HG03095 (cell line): Measurements from ENCODE around the gene CLCA1.

Source experiments
- ATAC-seq: cut with Tn5 transposase; IDR thresholded peaks from one replicate; pipeline ENCODE4 v1.9.1; 2021; ENCODE audit warnings: moderate library complexity; ENCODE audit not compliant: unreplicated experiment

CLCA1 gene

DNA sequence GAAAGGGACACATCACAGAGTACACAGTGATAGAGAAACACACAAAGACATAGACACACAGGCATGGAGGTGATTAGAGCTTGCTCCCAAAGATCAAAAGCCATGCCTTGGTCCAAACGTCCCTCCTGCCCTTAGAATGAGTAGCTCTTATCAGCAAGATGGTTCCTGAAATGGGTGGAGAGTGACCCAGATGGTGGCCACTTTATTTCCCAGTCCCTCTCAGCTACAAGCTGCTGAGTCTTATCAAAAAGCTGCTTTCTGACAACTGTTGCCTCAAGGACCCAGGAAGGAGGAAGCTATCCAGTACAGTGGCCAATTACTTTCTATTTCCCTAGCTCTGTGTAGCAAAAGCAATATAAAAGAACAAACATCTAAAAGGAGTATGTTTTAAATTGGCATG, 7.7 kb upstream of the CLCA1 start:
- ATAC-seq: no peak

DNA sequence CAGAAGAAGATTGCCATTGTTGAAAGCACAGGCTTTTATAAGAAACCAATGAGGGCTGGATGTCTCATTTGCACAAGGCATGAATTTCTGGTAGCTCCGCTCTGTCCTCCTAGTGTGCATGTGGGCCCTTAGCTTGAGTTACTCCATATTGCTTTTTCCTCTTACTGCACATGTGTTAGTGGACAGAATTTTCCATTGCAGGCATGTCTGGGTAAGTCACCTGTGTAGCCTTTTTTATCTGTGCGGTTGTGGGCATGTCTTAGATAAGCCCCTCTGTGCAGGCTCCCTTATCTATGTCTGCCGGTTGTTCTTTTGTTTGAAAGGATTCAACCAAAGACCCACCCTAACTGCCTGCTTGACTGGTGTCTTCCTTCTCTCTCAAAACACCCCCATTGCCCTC, 7.2 kb upstream of the CLCA1 start:
- ATAC-seq: no peak

DNA sequence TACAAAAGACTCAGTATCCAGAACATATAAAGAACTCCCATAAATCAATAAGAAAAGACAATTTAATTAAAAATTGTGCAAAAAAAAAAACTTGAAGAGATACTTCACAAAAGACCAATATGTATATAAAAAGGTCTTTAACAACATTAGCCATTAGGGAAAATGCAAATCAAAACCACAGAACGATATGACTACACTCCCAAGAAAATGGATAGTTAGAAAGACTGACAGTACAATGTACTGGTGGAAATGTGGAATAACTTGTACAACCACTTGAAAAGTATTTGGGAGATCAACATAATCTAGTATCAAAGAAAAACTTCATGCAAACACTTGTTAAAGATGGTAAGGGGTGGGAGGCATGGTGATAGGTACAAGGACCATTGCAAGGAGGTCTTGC, 3.9 kb upstream of the CLCA1 start:
- ATAC-seq: no peak

DNA sequence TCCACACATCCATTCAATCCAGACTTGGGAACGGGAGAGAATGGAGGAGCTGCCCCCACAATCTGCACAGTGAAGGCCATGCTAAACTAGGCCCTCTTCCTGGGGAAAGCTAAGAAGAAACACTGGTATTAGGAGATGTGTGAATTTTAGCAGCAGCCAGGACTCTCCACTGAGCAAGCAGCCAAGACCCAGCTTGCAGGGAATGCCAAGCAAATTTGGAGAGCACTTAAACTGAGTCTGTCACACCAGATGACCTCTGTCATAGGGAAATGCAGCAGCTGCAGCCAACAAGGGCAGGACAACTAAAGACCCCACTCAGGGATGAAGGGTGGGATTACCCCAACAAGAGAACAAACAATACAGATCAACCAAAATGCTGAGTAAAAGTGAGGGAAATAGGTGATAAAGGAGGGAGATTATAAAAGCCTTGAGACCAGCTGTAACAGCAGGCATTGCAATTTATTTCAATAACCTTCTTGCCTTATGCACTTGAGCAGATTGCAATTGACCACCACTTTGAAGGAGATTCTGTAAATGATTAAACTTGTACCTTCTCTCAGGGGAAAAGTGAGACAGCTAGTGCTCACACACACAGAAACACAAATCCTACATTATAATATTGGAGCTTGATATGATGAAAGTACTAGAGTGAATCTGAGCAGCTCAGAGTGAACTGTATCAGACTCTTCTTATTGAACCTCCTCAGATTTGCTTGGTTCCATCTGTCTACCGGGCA, 2.5 kb upstream of the CLCA1 start:
- no peak for ATAC-seq

DNA sequence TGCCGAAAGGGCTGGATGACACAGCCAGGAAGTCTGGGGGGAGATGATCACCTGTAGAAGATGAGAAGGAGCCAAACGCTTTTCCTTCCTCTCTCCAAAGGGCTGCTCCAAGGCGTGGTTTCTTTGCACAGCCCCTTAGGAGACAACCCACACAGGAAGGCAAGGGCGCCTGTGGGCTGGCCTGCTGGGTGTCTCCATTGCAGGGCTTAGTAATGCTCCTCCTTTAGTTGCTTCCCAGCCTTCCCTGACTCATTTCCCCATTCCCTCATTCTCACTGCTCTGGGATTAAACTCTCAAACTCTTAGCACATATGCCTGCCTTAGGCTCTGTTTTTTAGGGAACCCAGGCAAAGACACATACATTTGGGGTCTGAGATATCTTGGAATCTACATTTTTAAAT, 1.7 kb upstream of the CLCA1 start:
- ATAC-seq: no peak

DNA sequence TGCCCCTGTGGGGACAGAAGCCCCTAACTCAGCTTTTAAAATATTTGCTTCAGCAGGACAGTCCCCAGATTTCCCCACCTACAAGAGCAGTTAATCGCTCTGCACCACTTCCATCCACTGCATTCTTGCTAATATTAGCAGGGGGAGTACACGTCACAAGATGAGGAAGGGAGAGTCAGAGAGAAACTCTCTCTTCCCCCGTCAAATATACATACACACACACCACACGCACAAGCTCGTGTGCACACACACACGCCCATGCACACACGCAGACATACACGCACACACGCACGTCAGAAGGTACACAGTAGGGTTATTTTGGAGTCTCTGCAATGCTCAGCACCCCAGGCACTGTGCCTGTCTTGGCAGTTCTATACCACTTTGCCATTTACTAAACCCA, 2.1 kb downstream of the CLCA1 start:
- peak; percentile 72 for ATAC-seq

DNA sequence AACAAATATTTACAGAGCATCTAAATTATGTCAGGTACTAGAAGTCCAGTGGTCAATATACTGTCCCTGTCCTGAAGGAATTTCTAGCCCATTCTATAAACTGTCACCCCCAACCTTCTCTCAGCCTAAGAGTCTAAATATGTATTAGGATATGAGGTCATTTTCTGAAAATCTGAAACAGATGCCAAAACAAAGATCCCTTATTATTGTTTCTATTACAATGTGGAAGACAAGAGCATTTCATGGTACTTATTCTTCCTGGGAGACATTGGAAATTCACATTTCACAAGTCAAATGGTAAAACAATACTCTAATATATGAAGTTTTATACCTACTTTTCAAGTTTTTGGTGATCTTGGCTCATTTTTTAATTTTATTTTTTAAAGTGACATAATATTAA, 2.6 kb downstream of the CLCA1 start:
- peak; percentile 16 for ATAC-seq

DNA sequence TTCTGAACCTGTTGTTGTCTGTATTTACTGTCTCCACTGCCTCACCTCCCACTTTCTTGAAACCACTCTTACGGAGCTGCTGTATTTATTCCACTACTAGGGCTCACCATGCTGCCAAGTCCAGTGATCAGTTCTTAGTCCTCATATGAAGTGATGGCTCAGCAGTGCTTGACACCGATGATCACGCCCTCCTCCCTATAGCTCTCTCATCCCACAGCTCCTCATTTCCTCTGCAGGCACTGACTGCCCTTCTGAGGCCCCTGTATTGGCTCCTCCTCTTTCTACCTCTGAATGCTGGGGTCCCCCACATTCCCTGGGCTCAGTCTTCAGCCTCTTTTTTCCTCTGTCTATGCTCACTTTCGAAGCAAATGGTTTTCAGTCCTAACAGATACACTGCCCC, 3.4 kb downstream of the CLCA1 start:
- ATAC-seq: no peak

DNA sequence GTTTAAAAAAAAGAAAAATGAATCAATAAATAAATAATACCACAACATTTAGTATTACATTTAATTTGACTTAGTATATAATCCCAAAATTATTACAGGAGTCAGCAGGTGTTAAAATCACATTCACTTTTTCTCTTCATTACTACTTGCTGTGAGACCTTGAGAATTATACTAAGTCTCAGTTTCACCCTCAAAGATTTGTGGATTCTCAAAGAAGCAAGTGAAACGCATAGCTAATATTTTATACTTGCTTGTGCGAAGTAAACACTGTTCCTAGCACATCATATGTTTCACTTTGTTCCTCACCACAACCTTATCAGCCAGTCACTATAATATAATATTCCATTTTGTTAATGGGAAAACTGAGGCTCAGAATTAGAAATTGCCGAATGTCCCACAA, 4.0 kb downstream of the CLCA1 start:
- no peak for ATAC-seq

DNA sequence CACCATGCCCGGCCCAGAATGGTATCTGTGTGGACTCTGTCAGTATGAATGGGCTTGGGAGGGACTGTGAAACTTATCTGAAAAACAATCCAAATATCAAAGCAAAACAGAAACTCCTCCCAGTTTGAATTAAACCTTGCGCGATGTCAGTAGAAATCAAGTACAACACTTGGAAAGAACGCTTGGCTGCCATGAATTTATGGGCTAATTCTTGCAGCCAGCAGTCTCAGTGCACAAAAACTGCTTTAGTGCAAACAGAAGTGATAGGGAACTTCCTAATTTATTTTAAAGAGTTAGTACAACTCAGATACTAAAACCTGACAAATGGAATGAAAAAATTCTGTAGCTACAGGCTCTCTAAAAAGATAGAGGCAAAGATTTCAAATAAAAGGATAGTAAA, 8.5 kb downstream of the CLCA1 start:
- ATAC-seq: no peak

DNA sequence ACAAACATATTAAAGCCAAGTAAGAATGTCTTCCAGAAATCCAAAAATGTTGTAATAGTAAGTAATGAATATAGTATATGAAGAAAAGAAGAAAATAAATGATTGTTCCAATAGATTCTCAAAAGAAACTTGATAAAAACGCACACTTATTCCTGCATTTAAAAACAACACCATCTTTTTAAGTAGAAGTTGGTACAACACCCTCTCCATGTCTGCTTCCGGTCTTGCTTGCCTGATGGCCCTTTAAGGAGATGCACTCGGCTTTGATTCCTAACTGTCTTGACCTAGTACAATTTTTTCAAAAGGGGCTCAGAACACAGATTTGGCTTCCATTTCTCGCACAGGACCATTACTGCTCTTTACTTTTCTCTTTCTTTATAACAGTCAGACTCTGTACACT, 9.0 kb downstream of the CLCA1 start:
- ATAC-seq: no peak

DNA sequence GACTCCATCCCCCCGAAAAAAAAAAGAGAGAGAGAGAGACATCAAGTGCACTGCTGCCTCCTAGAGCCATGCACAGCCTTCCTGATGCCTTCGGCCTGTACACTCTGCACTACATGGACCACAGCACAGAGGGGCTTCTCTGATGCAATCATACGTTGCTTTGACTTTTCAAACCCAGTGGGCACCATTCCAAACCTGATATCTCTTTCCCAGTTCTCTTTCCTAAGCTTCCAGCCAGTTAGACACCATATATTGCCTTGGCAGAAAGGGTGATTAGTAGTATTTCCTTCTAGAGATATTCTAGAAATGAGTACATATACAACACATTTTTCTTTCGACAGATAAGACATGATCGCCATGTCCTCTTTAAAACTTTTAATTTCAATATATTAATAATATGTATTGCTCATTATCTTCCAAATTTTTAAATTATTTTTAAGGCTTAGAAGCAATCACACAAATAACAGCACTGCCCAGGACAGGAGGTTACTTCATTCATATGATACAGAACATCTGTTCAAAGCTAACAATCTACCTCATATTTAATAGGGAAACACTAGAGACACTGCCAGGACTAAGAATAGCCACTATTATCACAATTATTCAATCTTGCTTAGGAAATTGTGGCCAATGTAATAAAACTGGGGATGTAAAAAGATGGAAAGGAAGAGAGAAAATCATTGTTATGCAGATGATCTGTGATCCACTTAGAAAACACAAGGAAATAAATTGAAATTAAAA, 9.9 kb downstream of the CLCA1 start:
- no peak for ATAC-seq

DNA sequence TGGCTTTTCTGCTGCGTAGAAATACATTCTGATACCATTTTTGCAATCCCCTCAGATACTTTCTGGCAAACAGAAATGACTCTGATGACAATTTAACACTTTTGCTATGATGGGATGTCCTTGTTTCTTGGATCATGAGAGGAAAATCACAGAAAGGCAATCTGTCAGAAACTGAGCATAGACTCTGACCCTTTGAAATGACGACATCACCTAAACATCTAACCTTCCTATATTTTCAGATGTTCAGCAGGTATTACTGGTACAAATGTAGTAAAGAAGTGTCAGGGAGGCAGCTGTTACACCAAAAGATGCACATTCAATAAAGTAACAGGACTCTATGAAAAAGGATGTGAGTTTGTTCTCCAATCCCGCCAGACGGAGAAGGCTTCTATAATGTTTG, 13.2 kb downstream of the CLCA1 start:
- no peak for ATAC-seq

DNA sequence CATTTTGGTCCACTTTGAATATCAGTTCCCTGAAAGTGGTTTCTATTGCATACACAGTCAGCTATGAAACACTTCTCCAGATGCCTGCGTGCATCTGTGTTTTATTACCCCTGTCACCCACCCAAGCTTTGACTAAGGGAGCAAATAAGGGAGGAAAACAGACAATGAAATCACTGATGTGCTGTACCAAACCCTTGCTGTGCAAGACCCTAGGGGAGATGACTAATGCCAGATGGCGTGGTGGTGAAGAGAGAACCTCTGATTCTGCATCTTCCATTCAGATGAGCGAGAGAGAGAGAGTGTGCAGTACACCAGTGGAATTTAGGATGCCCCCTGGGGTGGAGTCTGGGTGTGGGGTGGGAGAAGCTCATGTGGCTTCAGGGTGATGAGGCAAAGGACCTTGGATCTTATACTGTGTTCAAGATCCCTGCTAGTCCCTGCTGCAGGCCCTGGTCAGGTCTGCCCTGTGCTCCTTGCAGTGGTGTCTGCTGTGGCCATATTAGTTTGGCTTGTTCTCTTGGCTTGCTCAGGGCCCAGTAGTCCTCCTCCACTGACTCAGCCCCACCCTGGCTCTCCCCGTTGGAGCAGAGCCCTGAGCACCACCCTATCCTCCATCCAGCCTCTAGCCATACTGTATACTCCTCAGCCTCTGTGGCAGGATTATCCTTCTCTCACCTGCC, 18.5 kb downstream of the CLCA1 start:
- no peak for ATAC-seq

DNA sequence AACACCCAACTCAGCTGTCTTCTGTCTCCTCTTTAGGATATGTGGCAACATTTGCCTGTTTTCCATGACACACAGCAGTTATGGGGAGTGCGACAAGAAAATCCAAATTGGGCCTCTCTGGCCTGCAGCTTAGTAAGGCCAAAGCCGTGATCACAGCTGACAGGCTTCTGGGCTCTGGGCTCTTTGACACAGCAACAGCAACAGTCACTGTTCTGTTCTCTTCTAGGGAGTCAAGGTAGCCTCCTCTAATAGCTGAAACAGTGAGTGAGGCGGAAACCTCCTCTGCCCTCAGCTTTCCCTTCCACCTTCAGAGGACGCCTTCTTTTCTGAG, 19.0 kb downstream of the CLCA1 start:
- ATAC-seq: no peak

DNA sequence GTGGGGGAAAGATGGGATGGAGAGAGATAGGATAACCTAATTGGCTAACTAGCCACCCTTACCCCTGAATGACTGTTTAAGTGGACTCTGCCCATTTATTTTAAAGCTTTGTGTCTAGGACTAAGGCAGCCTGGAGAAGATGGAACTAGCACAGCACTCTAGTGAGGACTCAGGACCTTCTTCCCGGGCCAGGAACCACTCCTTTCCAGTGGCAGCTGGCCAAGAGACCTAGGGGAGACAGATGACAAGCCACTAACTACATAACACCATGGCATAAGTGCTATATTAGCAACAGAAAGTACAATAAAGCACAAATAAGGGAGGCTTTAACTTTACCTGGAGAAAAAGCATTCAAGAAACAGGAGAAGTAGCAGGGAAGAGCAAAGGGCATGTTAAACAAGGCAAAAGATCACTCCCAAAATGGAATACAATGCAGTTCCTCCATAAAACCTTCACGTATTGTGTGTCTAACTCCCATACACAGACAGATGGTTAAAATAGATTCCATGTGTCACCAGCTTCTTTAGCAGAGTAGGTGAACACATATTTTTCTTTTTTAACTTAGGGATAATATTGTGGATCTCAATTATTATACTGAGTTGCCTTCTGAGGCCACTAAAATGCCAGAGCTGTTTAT, 20.6 kb downstream of the CLCA1 start:
- ATAC-seq: no peak

DNA sequence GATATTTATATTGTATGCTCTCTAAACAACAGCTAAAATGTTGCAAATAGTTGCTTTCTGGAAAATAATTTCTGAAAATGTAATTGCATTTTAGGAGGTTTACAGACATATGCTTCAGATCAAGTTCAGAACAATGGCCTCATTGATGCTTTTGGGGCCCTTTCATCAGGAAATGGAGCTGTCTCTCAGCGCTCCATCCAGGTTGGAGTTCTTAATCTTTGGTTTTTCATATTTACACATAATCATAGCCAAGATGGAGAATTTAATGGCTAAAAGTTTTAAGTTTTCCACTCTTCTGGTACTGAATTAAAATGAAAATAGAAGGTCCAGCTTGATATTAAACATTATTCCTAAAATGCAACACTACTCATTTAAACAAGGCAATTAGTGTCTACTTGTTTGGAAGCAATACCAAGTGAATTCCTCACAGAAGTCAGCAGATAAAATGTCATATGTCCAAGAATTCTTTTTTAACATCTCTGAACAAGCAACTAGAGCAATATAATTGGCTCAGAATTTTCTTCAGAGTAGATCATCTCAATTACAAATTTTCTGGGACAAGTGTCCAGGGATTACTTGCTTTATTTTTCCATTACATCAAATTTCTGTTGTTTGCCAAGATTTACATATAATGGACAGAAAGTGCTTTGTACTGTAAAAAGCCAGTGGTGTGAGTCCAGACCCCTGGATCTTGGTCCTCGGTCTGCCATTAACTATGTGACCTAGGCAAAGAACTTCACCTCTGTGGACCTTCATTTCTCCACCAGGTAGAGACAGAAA, 22.6 kb downstream of the CLCA1 start:
- no peak for ATAC-seq

DNA sequence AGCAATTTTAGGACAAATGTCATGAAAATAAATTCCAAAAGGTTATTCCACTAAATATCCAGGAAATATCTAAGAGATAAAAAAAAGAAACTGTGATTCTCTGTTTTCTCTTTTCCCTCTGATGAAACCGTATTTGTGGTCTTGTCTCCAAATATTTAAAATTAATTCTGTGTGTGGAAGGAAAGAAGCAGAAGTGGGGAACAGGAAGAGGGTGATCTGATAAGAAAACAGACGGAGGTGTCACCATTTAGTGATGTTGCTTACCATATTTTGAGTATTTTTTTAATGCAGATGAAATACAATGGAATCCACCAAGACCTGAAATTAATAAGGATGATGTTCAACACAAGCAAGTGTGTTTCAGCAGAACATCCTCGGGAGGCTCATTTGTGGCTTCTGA, 29.6 kb downstream of the CLCA1 start:
- no peak for ATAC-seq

DNA sequence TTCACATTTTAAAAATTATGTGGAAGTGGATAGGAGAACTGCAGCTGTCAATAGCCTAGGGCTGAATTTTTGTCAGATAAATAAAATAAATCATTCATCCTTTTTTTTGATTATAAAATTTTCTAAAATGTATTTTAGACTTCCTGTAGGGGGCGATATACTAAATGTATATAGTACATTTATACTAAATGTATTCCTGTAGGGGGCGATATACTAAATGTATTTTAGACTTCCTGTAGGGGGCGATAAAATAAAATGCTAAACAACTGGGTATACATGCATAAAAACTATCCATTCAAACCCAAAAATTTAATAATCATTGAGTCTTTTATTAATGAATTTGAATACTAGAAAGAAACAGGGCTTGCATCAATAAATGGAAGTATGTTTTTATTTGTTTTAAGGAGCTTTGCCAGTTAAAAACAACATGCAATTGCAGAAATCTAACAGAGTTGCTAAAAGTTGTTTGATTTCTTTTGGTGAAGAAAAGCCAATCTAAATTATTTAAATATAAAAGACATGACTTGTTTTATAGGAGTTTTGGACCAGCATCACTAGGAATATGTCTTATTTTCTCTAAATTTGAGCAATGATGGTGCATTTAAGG, 31.4 kb downstream of the CLCA1 start:
- peak; percentile 53 for ATAC-seq

DNA sequence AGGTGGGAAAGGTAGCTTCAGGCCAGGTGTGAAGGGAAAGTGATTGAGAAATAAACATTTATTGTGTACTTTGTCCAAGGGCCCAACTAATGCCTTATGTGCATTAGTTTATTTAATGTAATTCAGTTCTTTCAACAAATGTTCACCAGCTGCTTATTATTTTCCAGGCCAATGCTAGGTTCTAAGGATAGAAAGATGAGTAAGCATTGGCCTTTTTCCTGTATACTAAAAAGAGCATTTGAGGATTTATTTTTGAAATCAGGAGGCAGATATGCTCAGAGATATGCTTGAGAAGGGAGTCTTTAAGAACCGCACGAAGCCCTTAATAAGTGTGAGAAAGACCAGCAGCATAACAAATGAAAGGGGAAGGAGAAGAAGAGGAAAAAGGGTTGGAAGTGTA, 32.0 kb downstream of the CLCA1 start:
- ATAC-seq: no peak
